Vagina (tissue), 2 donors: Measurements from ENCODE around the gene PRKACG.

Source experiments
- CTCF ChIP-seq, 3 experiments: fragments of 450-650 bp in 2 of 3; fragments of 200-600 bp in 1 of 3; sonication (generic) in 1 of 3; IDR thresholded peaks; one replicate each; pipeline ENCODE4 v1.5.1; 2017 to 2019; ENCODE audit warnings: antibody characterized with exemption in 3 of 3, mild to moderate bottlenecking in 2 of 3, moderate library complexity in 2 of 3
- POLR2A ChIP-seq, 2 donors: fragments of 450-650 bp; IDR thresholded peaks; one replicate each; pipeline ENCODE4 v1.6.1; 2017; ENCODE audit warnings: antibody characterized with exemption in 2 of 2, mild to moderate bottlenecking in 2 of 2, moderate library complexity in 2 of 2
- POLR2AphosphoS5 ChIP-seq, 2 donors: sonication (generic); formaldehyde crosslinking; IDR thresholded peaks; one replicate each; pipeline ENCODE4 v1.9.0; 2017; ENCODE audit warnings: antibody characterized with exemption in 2 of 2, mild to moderate bottlenecking in 2 of 2, low read depth in 1 of 2; ENCODE audit not compliant: insufficient read depth in 1 of 2

- TF ChIP-seq CTCF (IDR thresholded peaks at IDR 0.05) (no peak), POLR2A (IDR thresholded peaks at IDR 0.05) (no peak), POLR2AphosphoS5 (IDR thresholded peaks at IDR 0.05; ENCODE audit: insufficient read depth in 1 of 2, low read depth in 1 of 2) (no peak)
These were observed 15.5 kb downstream of the PRKACG start for GRCh38 chr9:68998385-68998784.
